Measurements from ENCODE around the gene ERP27.

DNA sequence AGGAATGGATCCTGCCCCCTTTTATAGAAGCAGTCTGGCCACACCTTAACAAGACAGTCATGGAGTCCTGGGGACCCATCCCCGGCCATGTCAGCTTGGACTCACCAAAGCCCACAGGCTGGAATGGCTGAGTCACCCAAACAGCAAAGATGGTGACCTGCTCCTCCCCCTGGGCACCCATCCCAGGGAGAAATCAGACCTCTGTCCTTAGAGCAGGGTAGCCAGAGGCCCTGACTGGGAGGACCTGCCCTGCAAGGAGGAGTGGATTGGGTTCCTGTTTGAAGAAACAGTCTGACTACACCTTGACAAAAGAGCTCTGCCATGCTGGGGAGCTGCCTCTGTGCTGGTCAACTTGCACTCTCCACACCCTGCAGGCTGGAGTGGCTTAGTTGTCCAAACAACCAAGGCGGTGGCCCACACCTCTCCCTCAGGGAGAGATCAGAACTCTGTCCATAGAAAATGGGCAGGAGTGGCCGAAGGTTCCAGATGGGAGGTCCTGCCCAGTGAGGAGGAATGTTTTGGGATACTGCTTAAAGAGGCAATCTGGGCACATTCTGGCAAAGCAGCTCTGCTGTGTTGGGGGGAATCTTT lies 69.3 kb downstream of the ERP27 start:
- no peak for TF ChIP-seq TAF1 (IDR thresholded peaks at IDR 0.05; ENCODE audit: borderline replicate concordance, low read depth, low read length)
- no peak for TF ChIP-seq POLR2A (IDR thresholded peaks at IDR 0.05; ENCODE audit: low read depth, low read length)
- no peak for TF ChIP-seq POLR2AphosphoS5 (IDR thresholded peaks at IDR 0.05; ENCODE audit: low read depth, low read length)
